NT2/D1 (cell line): Measurements from ENCODE around the gene BAZ1B.

Source experiments
- SUZ12 ChIP-seq: IDR thresholded peaks from 2 replicates; pipeline ENCODE4 v1.6.1; 2011; ENCODE audit not compliant: insufficient read length, insufficient read depth; ENCODE audit errors: extremely low read depth
- YY1 ChIP-seq: IDR thresholded peaks from 2 replicates; pipeline ENCODE4 v1.6.1; 2011; ENCODE audit not compliant: insufficient read length, insufficient read depth
- ZNF274 ChIP-seq: IDR thresholded peaks from 2 replicates; pipeline ENCODE4 v1.6.1; 2011; ENCODE audit warnings: mild to moderate bottlenecking, low read depth, low read length

DNA sequence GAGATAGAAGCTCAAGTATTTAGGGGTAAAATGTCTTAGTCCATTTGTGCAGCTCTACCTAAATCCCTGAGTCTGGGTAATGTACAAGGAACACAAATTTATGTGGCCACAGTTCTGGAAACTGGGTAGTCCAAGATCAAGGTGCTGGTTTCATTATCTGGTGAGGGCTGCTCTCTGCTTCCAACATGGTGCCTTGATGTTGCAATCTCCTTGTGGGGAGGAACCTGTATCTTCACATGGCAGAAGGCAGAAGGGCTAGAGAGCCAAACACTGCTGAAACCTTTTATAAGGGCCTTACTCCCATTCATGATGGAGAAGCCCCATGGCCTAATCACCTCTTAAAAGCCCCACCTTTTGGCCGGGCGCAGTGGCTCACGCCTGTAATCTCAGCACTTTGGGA, 8.7 kb upstream of the BAZ1B start:
- no peak for TF ChIP-seq YY1
- TF ChIP-seq ZNF274 = no peak
- no peak for TF ChIP-seq SUZ12
